Large intestine (tissue), 3 donors: ENCODE data around the gene CYP2A6. TPM values are rescaled to one million over a fixed set of nuclear protein-coding genes. Genes with fewer than 3 reads are reported as not detected.
"Not testable (repeated sequence)": the region's sequence is repeated elsewhere in the genome, so short reads cannot be mapped to it uniquely, and the experiment has no call there.

Experiments
- DNase-seq, 2 donors: peaks; one replicate each; pipeline versions ENCODE4 v3.0.0 to v3.0.0-alpha.2; 2013
- H3K27ac ChIP-seq: one replicate; pipeline ENCODE4 v1.5.1; 2013; ENCODE audit warnings: low read length
- H3K27me3 ChIP-seq: 2 replicates; pipeline ENCODE4 v1.6.1; 2013; ENCODE audit warnings: low read length; ENCODE audit not compliant: control insufficient read depth, insufficient read depth
- H3K36me3 ChIP-seq: 2 replicates; pipeline ENCODE4 v1.6.1; 2013; ENCODE audit warnings: low read length; ENCODE audit not compliant: control insufficient read depth, insufficient read depth
- H3K4me1 ChIP-seq: one replicate; pipeline ENCODE4 v1.6.1; 2013; ENCODE audit warnings: low read length; ENCODE audit not compliant: control insufficient read depth, insufficient read depth
- H3K4me3 ChIP-seq: one replicate; pipeline ENCODE4 v1.5.1; 2013; ENCODE audit warnings: low read length
- H3K9me3 ChIP-seq: one replicate; pipeline ENCODE4 v1.6.1; 2013; ENCODE audit warnings: mild to moderate bottlenecking, low read depth, low read length, moderate library complexity; ENCODE audit not compliant: control insufficient read depth
- WGBS: methylation state at CpG from one replicate; pipeline ENCODE4 v1.1.5; 2013; ENCODE audit warnings: low lambda C conversion rate; ENCODE audit not compliant: insufficient coverage; 5-methylcytosine and 5-hydroxymethylcytosine counted together
- polyA plus RNA-seq: library from polyadenylated mRNA; unstranded; fragments of 120-200 nt; gene quantifications from one replicate; pipeline ENCODE4 v1.2.1, GENCODE V29; 2013

CYP2A6 gene
- polyA plus RNA-seq, 1 donor: 0.07 TPM

DNA sequence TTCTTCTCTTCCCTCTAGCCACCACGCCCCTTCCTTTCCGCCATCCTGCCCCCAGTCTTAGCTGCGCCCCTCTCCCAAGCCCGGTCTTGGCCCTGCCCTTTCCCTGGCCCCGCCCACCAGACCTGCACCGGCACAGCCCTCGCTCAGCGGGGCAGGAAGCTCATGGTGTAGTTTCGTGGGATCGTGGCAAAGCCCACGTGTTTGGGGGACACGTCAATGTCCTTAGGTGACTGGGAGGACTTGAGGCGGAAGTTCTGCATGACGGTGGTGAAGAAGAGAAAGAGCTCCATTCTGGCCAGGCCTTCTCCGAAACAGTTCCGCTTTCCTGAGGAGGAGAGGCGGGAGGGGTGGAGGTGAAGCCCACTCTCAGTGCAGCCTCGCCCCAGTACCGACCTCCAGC is 6.6 kb downstream of the CYP2A6 start:
- H3K4me1 ChIP-seq, H3K9me3 ChIP-seq, H3K27ac ChIP-seq, H3K27me3 ChIP-seq, H3K4me3 ChIP-seq, H3K36me3 ChIP-seq: not testable (repeated sequence)
- WGBS: 0% methylated on average over 3 of the region's 19 CpGs
- peak in 1 of 2 donors; percentile 68 for DNase-seq

- 0% methylated on average over 1 of the region's 12 CpGs for WGBS
- H3K27ac ChIP-seq: not testable (repeated sequence)
Observed at GRCh38 chr19:40842997-40843652, 7.1 kb downstream of the CYP2A6 start.

DNA sequence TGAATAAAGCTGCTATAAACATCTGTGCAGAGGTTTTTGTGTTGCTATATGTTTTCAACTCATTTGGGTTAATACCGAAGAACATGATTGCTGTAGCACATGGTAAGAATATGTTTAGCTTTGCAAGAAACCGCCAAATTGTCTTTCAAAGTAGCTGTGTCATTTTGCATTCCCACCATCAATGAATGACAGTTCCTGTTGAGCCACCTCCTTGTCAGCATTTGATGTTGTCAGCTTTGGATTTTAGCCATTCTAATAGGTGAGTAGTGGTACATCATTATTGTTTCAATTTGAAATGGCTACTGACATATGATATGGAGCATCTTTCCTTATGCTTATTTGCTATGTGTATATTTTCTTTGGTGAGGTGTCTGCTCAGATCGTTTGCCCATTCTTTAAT is 8.2 kb downstream of the CYP2A6 start:
- H3K36me3 ChIP-seq, H3K27me3 ChIP-seq, H3K4me3 ChIP-seq, H3K4me1 ChIP-seq, H3K27ac ChIP-seq, DNase-seq, H3K9me3 ChIP-seq: not testable (repeated sequence)
- no CpG with 5 or more reads among the region's 3 CpGs for WGBS

More at GRCh38 chr19:40842997-40843652, 7.1 kb downstream of the CYP2A6 start:
- not testable (repeated sequence) for DNase-seq, H3K4me3 ChIP-seq, H3K27me3 ChIP-seq, H3K36me3 ChIP-seq, H3K4me1 ChIP-seq, H3K9me3 ChIP-seq

DNA sequence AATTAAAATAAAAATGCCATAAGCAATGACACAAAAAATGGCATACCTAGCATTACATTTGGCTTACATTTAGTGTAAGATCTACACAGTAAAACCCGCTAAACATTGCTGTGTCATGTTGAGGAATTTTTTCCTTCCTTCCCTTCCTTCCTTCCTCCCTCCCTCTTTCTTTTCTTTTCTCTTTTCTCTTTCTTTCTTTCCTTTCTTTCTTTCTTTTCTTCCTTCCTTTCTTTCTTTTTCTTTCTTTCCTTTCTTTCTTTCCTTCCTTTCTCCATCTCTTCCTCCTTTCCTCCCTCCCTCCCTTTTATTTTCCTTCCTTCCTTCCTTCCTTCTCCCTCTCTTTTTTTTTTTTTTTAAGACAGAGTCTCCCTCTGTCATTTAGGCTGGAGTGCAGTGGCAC is 11.8 kb downstream of the CYP2A6 start:
- not testable (repeated sequence) for DNase-seq, H3K9me3 ChIP-seq, H3K27me3 ChIP-seq, H3K27ac ChIP-seq, H3K4me1 ChIP-seq, H3K4me3 ChIP-seq, H3K36me3 ChIP-seq
- 100% methylated on average over 1 of the region's 1 CpG for WGBS

GRCh38 chr19:40836754-40837429 is 13.4 kb downstream of the CYP2A6 start:
- 89% methylated on average over 1 of the region's 6 CpGs for WGBS
- Histone ChIP-seq H3K27me3 (no peaks in the 10 kb centered on the region), H3K36me3 (no peaks in the 10 kb centered on the region)

DNA sequence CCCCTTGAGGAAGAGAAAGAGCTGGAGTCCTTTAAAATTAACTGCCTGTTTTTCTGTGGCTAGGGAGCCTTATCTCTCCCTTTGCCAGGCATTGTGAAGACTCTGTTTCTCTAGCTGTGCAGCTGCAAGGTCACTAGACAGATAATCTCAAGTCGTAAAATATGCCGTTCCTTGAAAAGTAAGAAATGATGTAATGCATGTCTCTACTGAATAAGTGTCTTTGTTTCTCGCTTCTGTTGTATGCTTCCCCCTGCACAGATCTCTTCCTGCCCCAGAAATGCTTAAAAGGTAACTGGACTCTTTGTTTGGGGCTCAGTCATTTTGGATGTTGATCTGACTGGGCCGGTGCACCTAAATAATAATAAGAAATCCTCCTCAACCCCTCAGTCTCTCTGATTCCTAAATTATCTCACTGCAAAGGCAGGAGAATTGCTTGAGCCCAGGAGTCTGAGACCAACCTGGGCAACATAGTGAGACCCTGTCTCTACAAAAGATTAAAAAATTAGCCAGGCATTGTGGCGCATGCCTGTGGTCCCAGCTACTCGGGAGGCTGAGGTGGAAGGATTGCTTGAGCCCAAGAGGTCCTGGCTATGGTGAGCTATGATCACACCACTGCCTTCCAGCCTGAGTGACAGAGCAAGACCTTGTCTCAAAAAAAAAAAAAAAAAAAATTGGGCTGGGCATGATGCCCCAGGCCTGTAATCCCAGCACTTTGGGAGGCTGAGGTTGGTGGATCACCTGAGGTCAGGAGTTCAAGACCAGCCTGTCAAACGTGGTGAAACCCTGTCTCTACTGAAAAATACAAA is 16.3 kb downstream of the CYP2A6 start:
- H3K4me3 ChIP-seq, H3K27me3 ChIP-seq, H3K9me3 ChIP-seq, H3K36me3 ChIP-seq: not testable (repeated sequence)
- Histone ChIP-seq H3K4me1 (peaks cover 30% of the 10 kb centered on the region), H3K27ac (peak overlapping the region; percentile 87)
- peak; percentile 32 to 66 for DNase-seq
- WGBS: no CpG with 5 or more reads among the region's 7 CpGs

More at GRCh38 chr19:40836754-40837429, 13.4 kb downstream of the CYP2A6 start:
- no peak for DNase-seq
- Histone ChIP-seq H3K4me1 (peaks cover 18% of the 10 kb centered on the region), H3K9me3 (no peaks in the 10 kb centered on the region), H3K4me3 (no peak overlapping the region), H3K27ac (no peak overlapping the region)

DNA sequence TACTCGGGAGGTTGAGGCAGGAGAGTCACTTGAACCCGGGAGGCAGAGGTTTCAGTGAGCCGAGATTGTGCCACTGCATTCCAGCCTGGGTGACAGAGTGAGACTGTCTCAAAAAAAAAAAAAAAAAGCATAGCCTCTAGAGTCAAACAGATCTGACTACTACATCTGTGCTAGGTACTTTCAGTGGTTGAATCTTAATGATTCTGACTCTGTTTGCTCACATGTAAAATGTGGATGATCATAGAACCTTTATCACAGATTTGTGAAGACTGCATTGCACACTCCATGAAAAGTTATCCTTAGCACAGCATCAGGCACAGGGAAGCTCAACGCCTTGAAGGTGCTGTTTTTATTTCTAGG is 17.8 kb downstream of the CYP2A6 start:
- H3K27me3 ChIP-seq, H3K9me3 ChIP-seq, H3K4me3 ChIP-seq, DNase-seq, H3K36me3 ChIP-seq: not testable (repeated sequence)
- WGBS: no CpG with 5 or more reads among the region's 4 CpGs
- Histone ChIP-seq H3K27ac (peak overlapping the region; percentile 93), H3K4me1 (peaks cover 30% of the 10 kb centered on the region)

- Histone ChIP-seq H3K27ac (peak overlapping the region; percentile 93), H3K9me3 (no peaks in the 10 kb centered on the region), H3K4me3 (no peak overlapping the region), H3K4me1 (peaks cover 30% of the 10 kb centered on the region), H3K36me3 (peaks cover 4% of the 10 kb centered on the region), H3K27me3 (no peaks in the 10 kb centered on the region)
- no CpG with 5 or more reads among the region's 7 CpGs for WGBS
- peak; percentile 93 to 98 for DNase-seq
Observed at GRCh38 chr19:40831502-40832430, 18.5 kb downstream of the CYP2A6 start.

DNA sequence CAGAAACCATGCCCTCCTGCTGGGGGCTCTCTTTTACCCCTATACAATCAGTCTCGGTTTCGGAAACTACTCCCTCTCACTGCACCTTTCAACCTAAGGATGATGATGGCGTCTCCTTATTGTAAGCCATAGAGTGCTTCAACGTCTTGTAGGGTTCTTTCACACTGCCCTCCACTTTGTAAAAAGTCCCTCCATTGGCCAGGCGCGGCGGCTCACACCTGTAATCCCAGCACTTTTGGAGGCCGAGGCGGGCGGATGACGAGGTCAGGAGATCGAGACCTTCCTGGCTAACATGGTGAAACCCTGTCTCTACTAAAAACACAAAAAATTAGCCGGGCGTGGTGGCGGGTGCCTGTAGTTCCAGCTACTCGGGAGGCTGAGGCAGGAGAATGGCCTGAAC is 19.5 kb downstream of the CYP2A6 start:
- H3K36me3 ChIP-seq, H3K9me3 ChIP-seq, H3K27me3 ChIP-seq, DNase-seq, H3K4me3 ChIP-seq: not testable (repeated sequence)
- no CpG with 5 or more reads among the region's 16 CpGs for WGBS
- peak overlapping the region; percentile 93 for H3K27ac ChIP-seq
- H3K4me1 ChIP-seq: peaks cover 30% of the 10 kb centered on the region

GRCh38 chr19:40829205-40829604 is 21.0 kb downstream of the CYP2A6 start:
- Histone ChIP-seq H3K36me3 (peaks cover 4% of the 10 kb centered on the region), H3K9me3 (no peaks in the 10 kb centered on the region), H3K27me3 (no peaks in the 10 kb centered on the region), H3K27ac (no peak overlapping the region), H3K4me1 (peaks cover 32% of the 10 kb centered on the region), H3K4me3 (no peak overlapping the region)
- no peak for DNase-seq
